ENCODE data around the gene OR6K2. TPM values are rescaled to one million over a fixed set of nuclear protein-coding genes. Genes with fewer than 3 reads are reported as not detected.

OR6K2 gene
- total and polyA plus RNA-seq, 10 of the 15 experiments (the other 5 are each of a cell fraction or from before 2014, with no cell fraction given) = not detected

DNA sequence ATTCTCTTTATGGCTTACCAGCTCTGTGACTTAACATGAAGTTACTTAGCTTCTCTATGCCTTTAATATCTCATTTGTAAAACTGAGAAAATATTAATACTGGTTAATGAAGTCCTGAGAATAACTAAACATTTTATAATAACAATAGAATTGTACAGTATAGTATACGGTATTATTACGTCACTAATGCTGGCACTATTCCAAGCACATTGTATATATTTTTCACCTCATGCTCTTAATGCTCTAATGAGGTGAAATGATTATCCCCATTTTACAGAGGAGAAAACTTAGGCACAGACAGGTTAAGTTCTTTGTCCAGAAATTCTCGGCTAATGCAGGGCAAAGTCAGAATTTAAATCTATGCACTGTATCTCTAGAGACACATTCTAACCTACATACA is 19.2 kb upstream of the OR6K2 start:
- BruUV-seq (replicated peaks) = no TSS peak
- TF ChIP-seq NFYB (IDR thresholded peaks at IDR 0.05; ENCODE audit: insufficient read depth, low read depth, low read length) (no peak), SREBF1 (IDR thresholded peaks at IDR 0.05; ENCODE audit: low read length) (no peak), DPF2 (IDR thresholded peaks at IDR 0.05) (no peak), MXI1 (IDR thresholded peaks at IDR 0.05; ENCODE audit: low read depth, low read length) (no peak), CHD4 (IDR thresholded peaks at IDR 0.05) (no peak)
- H3K4me1 ChIP-seq (ENCODE audit: control insufficient read depth, insufficient read depth, low read length) = no peaks in the 10 kb centered on the region
- ChIA-PET CTCF (no interaction called here), RAD21 (ENCODE audit: unreplicated experiment) (no interaction called here), POLR2A (no interaction called here), SMC1A (ENCODE audit: uncharacterized antibody, unreplicated experiment) (no interaction called here)
- H3K4me3 ChIP-seq = no peak overlapping the region
- 87% methylated on average over 3 of the region's 3 CpGs for WGBS (ENCODE audit: insufficient coverage, insufficient replicate concordance, low lambda C conversion rate, missing lambda C conversion rate)
- in situ Hi-C loops (cut with MboI) = no loop called here
- H3K4me2 ChIP-seq (ENCODE audit: control insufficient read depth, insufficient read depth) = no peak overlapping the region
- intact Hi-C loops (cut with micrococcal nuclease; ENCODE audit: unreplicated experiment) = no loop called here
- H3K79me2 ChIP-seq (ENCODE audit: control insufficient read depth, insufficient read depth, low read length) = no peaks in the 10 kb centered on the region
- H3K36me3 ChIP-seq (ENCODE audit: control insufficient read depth in 2 of 2, insufficient read depth in 2 of 2, low read length in 1 of 2) = no peaks in the 10 kb centered on the region
- DNase-seq (ENCODE audit: low read depth, low spot score) (no peak), FAIRE-seq (no peak), ATAC-seq (no peak)
- H4K20me1 ChIP-seq (ENCODE audit: control insufficient read depth, insufficient read depth) = no peaks in the 10 kb centered on the region
- H3K27ac ChIP-seq (ENCODE audit: control insufficient read depth, insufficient read depth) = no peak overlapping the region
- no peak overlapping the region for H3K9ac ChIP-seq (ENCODE audit: control insufficient read depth, insufficient read depth, low read length)
- no peak overlapping the region for H2AFZ ChIP-seq (ENCODE audit: control insufficient read depth, low read depth, low read length)
- no peaks in the 10 kb centered on the region for H3K9me3 ChIP-seq (replicated peaks; ENCODE audit: control insufficient read depth, insufficient read depth, low read length)
- no peaks in the 10 kb centered on the region for H3K27me3 ChIP-seq (replicated peaks in 1 of 2; ENCODE audit: control insufficient read depth in 2 of 2, insufficient read depth in 2 of 2, low read length in 1 of 2)

DNA sequence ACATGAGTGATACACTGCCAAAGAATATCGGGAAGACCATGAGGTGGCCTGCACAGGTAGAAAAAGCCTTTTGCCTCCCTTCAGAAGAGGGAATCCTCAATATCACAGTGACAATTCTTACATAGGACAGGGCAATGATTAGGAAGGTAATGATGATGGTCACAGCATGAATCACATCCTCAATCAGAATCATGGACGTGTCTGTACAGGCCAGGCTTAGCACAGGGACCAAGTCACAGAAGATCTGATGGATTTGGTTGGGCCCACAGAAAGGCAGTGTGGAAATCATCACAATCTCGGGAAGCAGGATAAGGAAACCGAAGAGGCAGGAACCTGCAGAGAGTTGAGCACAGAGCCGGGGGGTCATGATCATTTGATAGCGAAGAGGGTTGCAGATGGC is 16.9 kb upstream of the OR6K2 start:
- BruUV-seq (replicated peaks) = no TSS peak
- Histone ChIP-seq H2AFZ (ENCODE audit: control insufficient read depth, low read depth, low read length) (no peak overlapping the region), H4K20me1 (ENCODE audit: control insufficient read depth, insufficient read depth) (no peaks in the 10 kb centered on the region), H3K36me3 (ENCODE audit: control insufficient read depth in 2 of 2, insufficient read depth in 2 of 2, low read length in 1 of 2) (no peaks in the 10 kb centered on the region), H3K27me3 (replicated peaks in 1 of 2; ENCODE audit: control insufficient read depth in 2 of 2, insufficient read depth in 2 of 2, low read length in 1 of 2) (no peaks in the 10 kb centered on the region), H3K9ac (ENCODE audit: control insufficient read depth, insufficient read depth, low read length) (no peak overlapping the region), H3K27ac (ENCODE audit: control insufficient read depth, insufficient read depth) (no peak overlapping the region), H3K79me2 (ENCODE audit: control insufficient read depth, insufficient read depth, low read length) (no peaks in the 10 kb centered on the region), H3K4me1 (ENCODE audit: control insufficient read depth, insufficient read depth, low read length) (no peaks in the 10 kb centered on the region), H3K9me3 (replicated peaks; ENCODE audit: control insufficient read depth, insufficient read depth, low read length) (no peaks in the 10 kb centered on the region), H3K4me3 (no peak overlapping the region), H3K4me2 (ENCODE audit: control insufficient read depth, insufficient read depth) (no peak overlapping the region)
- FAIRE-seq (no peak), ATAC-seq (no peak), DNase-seq (ENCODE audit: low read depth, low spot score) (no peak)
- RAD21 ChIA-PET (ENCODE audit: unreplicated experiment) = no interaction called here
- SMC1A ChIA-PET (ENCODE audit: uncharacterized antibody, unreplicated experiment) = interaction anchor here (1.2 kb wide), 1 partner anchor 14 kb away, joined by 5 read pairs; no protein-coding TSS in a partner anchor
- POLR2A ChIA-PET = no interaction called here
- CTCF ChIA-PET = interaction anchor here (0.7 to 1.0 kb wide), 2 partner anchors 40 to 513 kb away, joined by 3 read pairs; no protein-coding TSS in a partner anchor
- in situ Hi-C loops (cut with MboI) (no loop called here), intact Hi-C loops (cut with micrococcal nuclease; ENCODE audit: unreplicated experiment) (no loop called here)
- TF ChIP-seq HCFC1 (IDR thresholded peaks at IDR 0.05; ENCODE audit: low read length) (no peak), EZH2 (IDR thresholded peaks at IDR 0.05; ENCODE audit: borderline replicate concordance, control insufficient read depth, low read depth, low read length) (no peak), SP1 (IDR thresholded peaks at IDR 0.05; ENCODE audit: low read depth, low read length) (no peak), ZNF274 (IDR thresholded peaks at IDR 0.05; ENCODE audit: insufficient read depth, insufficient read length) (no peak), PAX8 (IDR thresholded peaks at IDR 0.05) (no peak)
- TF ChIP-seq, protein P1, sequence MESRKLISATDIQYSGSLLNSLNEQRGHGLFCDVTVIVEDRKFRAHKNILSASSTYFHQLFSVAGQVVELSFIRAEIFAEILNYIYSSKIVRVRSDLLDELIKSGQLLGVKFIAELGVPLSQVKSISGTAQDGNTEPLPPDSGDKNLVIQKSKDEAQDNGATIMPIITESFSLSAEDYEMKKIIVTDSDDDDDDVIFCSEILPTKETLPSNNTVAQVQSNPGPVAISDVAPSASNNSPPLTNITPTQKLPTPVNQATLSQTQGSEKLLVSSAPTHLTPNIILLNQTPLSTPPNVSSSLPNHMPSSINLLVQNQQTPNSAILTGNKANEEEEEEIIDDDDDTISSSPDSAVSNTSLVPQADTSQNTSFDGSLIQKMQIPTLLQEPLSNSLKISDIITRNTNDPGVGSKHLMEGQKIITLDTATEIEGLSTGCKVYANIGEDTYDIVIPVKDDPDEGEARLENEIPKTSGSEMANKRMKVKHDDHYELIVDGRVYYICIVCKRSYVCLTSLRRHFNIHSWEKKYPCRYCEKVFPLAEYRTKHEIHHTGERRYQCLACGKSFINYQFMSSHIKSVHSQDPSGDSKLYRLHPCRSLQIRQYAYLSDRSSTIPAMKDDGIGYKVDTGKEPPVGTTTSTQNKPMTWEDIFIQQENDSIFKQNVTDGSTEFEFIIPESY (IDR thresholded peaks at IDR 0.05) = no peak
- 53% methylated on average over 6 of the region's 6 CpGs for WGBS (ENCODE audit: insufficient coverage, insufficient replicate concordance, low lambda C conversion rate, missing lambda C conversion rate)
